Retinal pigment epithelial cell (primary cell): ENCODE data around the gene SLC4A4.

Experiments used
- DNase-seq: peaks from one replicate; pipeline ENCODE4 v3.0.0-alpha.2; 2010; ENCODE audit warnings: low read depth
- H3K4me3 ChIP-seq: 2 replicates; pipeline ENCODE4 v1.5.1; 2011; ENCODE audit warnings: mild to moderate bottlenecking, low read length, control low read depth, moderate library complexity
- CTCF ChIP-seq: conservative IDR thresholded peaks from 2 replicates; pipeline ENCODE4 v1.5.1; 2011; ENCODE audit warnings: low read depth, low read length, control low read depth, inconsistent platforms

Gene SLC4A4

GRCh38 chr4:71445811-71446210, 107.0 kb downstream of the SLC4A4 start:
- no peak for TF ChIP-seq CTCF

GRCh38 chr4:71446479-71447081, 107.8 kb downstream of the SLC4A4 start:
- DNase-seq, result no peak
- TF ChIP-seq CTCF, result no peak
- H3K4me3 ChIP-seq, result no peak overlapping the region

More at GRCh38 chr4:71445811-71446210, 107.0 kb downstream of the SLC4A4 start:
- H3K4me3 ChIP-seq, result no peak overlapping the region
- no peak for DNase-seq

- no peak for DNase-seq
Observed at GRCh38 chr4:71449040-71449439, 110.2 kb downstream of the SLC4A4 start.

GRCh38 chr4:71449878-71450277, 111.1 kb downstream of the SLC4A4 start:
- H3K4me3 ChIP-seq, result no peak overlapping the region
- no peak for TF ChIP-seq CTCF
- DNase-seq, result no peak

More at GRCh38 chr4:71449040-71449439, 110.2 kb downstream of the SLC4A4 start:
- no peak for TF ChIP-seq CTCF
- H3K4me3 ChIP-seq, result no peak overlapping the region

GRCh38 chr4:71453531-71453930, 114.7 kb downstream of the SLC4A4 start:
- DNase-seq, result no peak
- no peak overlapping the region for H3K4me3 ChIP-seq
- TF ChIP-seq CTCF, result no peak

- no peak overlapping the region for H3K4me3 ChIP-seq
- TF ChIP-seq CTCF, result no peak
- no peak for DNase-seq
Observed at GRCh38 chr4:71456841-71457240, 118.0 kb downstream of the SLC4A4 start.

GRCh38 chr4:71460371-71460770, 121.6 kb downstream of the SLC4A4 start:
- no peak for TF ChIP-seq CTCF
- no peak overlapping the region for H3K4me3 ChIP-seq
- DNase-seq, result no peak
